Measurements from ENCODE around the gene DHRSX.
"Not testable (repeated sequence)": the region's sequence is repeated elsewhere in the genome, so short reads cannot be mapped to it uniquely, and the experiment has no call there.

DNA sequence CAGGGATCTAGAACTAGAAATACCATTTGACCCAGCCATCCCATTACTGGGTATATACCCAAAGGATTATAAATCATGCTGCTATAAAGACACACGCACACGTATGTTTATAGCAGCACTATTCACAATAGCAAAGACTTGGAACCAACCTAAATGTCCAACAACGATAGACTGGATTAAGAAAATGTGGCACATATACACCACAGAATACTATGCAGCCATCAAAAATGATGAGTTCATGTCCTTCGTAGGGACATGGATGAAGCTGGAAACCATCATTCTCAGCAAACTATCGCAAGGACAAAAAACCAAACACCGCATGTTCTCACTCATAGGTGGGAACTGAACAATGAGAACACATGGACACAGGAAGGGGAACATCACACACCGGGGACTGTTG lies 81.4 kb downstream of the DHRSX start:
- TF ChIP-seq, protein P1, sequence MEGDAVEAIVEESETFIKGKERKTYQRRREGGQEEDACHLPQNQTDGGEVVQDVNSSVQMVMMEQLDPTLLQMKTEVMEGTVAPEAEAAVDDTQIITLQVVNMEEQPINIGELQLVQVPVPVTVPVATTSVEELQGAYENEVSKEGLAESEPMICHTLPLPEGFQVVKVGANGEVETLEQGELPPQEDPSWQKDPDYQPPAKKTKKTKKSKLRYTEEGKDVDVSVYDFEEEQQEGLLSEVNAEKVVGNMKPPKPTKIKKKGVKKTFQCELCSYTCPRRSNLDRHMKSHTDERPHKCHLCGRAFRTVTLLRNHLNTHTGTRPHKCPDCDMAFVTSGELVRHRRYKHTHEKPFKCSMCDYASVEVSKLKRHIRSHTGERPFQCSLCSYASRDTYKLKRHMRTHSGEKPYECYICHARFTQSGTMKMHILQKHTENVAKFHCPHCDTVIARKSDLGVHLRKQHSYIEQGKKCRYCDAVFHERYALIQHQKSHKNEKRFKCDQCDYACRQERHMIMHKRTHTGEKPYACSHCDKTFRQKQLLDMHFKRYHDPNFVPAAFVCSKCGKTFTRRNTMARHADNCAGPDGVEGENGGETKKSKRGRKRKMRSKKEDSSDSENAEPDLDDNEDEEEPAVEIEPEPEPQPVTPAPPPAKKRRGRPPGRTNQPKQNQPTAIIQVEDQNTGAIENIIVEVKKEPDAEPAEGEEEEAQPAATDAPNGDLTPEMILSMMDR (IDR thresholded peaks at IDR 0.05), result not testable (repeated sequence)
- not testable (repeated sequence) for TF ChIP-seq EZH2, EZH2phosphoT487 (IDR thresholded peaks at IDR 0.05)

Data from neural progenitor cell (in vitro differentiated cells).